GM12864 (cell line): Measurements from ENCODE around the gene PSMB7.

Experiments
- DNase-seq: peaks from one replicate; pipeline ENCODE4 v3.0.0-alpha.2; 2011; ENCODE audit warnings: low read depth
- H3K4me3 ChIP-seq: 2 replicates; pipeline ENCODE4 v1.5.1; 2011; ENCODE audit warnings: mild to moderate bottlenecking, low read depth, low read length, control low read depth
- CTCF ChIP-seq: IDR thresholded peaks from 2 replicates; pipeline ENCODE4 v1.5.1; 2011; ENCODE audit warnings: low read depth, mild to moderate bottlenecking, moderate library complexity, low read length, control low read depth, inconsistent platforms; ENCODE audit errors: missing control alignments

PSMB7 gene

GRCh38 chr9:124323904-124324303 is 91.3 kb downstream of the PSMB7 start:
- DNase-seq = no peak
- no peak for TF ChIP-seq CTCF
- H3K4me3 ChIP-seq = no peak overlapping the region

- TF ChIP-seq CTCF = no peak
- no peak for DNase-seq
- no peak overlapping the region for H3K4me3 ChIP-seq
Measured at GRCh38 chr9:124322618-124323432, 92.4 kb downstream of the PSMB7 start.

GRCh38 chr9:124321935-124322334 is 93.3 kb downstream of the PSMB7 start:
- no peak for TF ChIP-seq CTCF
- no peak overlapping the region for H3K4me3 ChIP-seq
- no peak for DNase-seq

- TF ChIP-seq CTCF = no peak
- H3K4me3 ChIP-seq = no peak overlapping the region
- no peak for DNase-seq
Measured at GRCh38 chr9:124321416-124321815, 93.8 kb downstream of the PSMB7 start.

- no peak overlapping the region for H3K4me3 ChIP-seq
- TF ChIP-seq CTCF = peak; percentile 92
- DNase-seq = no peak
Measured at GRCh38 chr9:124320062-124320973, 94.9 kb downstream of the PSMB7 start.

- no peak overlapping the region for H3K4me3 ChIP-seq
- TF ChIP-seq CTCF = no peak
- DNase-seq = no peak
Measured at GRCh38 chr9:124315882-124316281, 99.4 kb downstream of the PSMB7 start.
